ENCODE data around the gene GATAD2B. TPM values are rescaled to one million over a fixed set of nuclear protein-coding genes. Genes with fewer than 3 reads are reported as not detected.
A peak's percentile ranks its signal among the peaks of the same experiment; 100 is the strongest.

The GATAD2B gene
- total RNA-seq, 1 donor from 2014 or later: 48.4 TPM

GRCh38 chr1:153961421-153961820 is 38.6 kb upstream of the GATAD2B start:
- no peak overlapping the region for H2AFZ ChIP-seq (ENCODE audit: low read depth, low read length)
- H3K36me3 ChIP-seq (ENCODE audit: insufficient read depth, low read length): no peaks in the 10 kb centered on the region
- H3K36me3 Mint-ChIP-seq (ENCODE audit: low read depth, unreplicated experiment): peaks cover 9% of the 10 kb centered on the region
- no peaks in the 10 kb centered on the region for H3K27me3 Mint-ChIP-seq (ENCODE audit: low read depth, unreplicated experiment)
- TF ChIP-seq CTCF (IDR thresholded peaks at IDR 0.05; ENCODE audit: insufficient read depth, low read depth, low read length) (no peak), EZH2 (IDR thresholded peaks at IDR 0.05; ENCODE audit: insufficient read depth, low read length) (no peak)
- peaks cover 31% of the 10 kb centered on the region for H3K4me1 Mint-ChIP-seq (ENCODE audit: low read depth, unreplicated experiment)
- H3K9me3 Mint-ChIP-seq (ENCODE audit: unreplicated experiment): no peaks in the 10 kb centered on the region
- no peak overlapping the region for H3K27ac Mint-ChIP-seq (ENCODE audit: unreplicated experiment)
- FAIRE-seq: no peak
- H3K9ac ChIP-seq (ENCODE audit: low read length): peak overlapping the region; percentile 95
- H3K79me2 ChIP-seq (ENCODE audit: insufficient read depth, low read length): peaks cover 56% of the 10 kb centered on the region
- H3K4me2 ChIP-seq (ENCODE audit: low read length): peak overlapping the region; percentile 100
- H4K20me1 ChIP-seq (ENCODE audit: insufficient read depth, low read length): peaks cover 27% of the 10 kb centered on the region
- no peaks in the 10 kb centered on the region for H3K27me3 ChIP-seq (ENCODE audit: insufficient read depth, low read length)
- H3K4me1 ChIP-seq (ENCODE audit: insufficient read depth, low read length): peaks cover 31% of the 10 kb centered on the region
- H3K4me3 ChIP-seq (ENCODE audit: insufficient read depth, low read depth, low read length): peak overlapping the region; percentile 83
- peak overlapping the region; percentile 93 for H3K4me3 Mint-ChIP-seq (ENCODE audit: unreplicated experiment)
- H3K9me3 ChIP-seq (ENCODE audit: insufficient read depth, low read depth, low read length): no peaks in the 10 kb centered on the region
- no peak for DNase-seq (ENCODE audit: low read depth)
- H3K27ac ChIP-seq (ENCODE audit: low read depth, low read length): no peak overlapping the region

- no peak overlapping the region for H2AFZ ChIP-seq (ENCODE audit: low read depth, low read length)
- H3K79me2 ChIP-seq (ENCODE audit: insufficient read depth, low read length): peaks cover 63% of the 10 kb centered on the region
- DNase-seq (ENCODE audit: low read depth): no peak
- peaks cover 36% of the 10 kb centered on the region for H4K20me1 ChIP-seq (ENCODE audit: insufficient read depth, low read length)
- no peak for TF ChIP-seq CTCF (IDR thresholded peaks at IDR 0.05; ENCODE audit: insufficient read depth, low read depth, low read length)
- H3K27me3 ChIP-seq (ENCODE audit: insufficient read depth, low read length): no peaks in the 10 kb centered on the region
- no peak overlapping the region for H3K4me3 ChIP-seq (ENCODE audit: insufficient read depth, low read depth, low read length)
- H3K36me3 ChIP-seq (ENCODE audit: insufficient read depth, low read length): no peaks in the 10 kb centered on the region
- H3K36me3 Mint-ChIP-seq (ENCODE audit: low read depth, unreplicated experiment): peaks cover 9% of the 10 kb centered on the region
- no peak overlapping the region for H3K4me2 ChIP-seq (ENCODE audit: low read length)
- no peaks in the 10 kb centered on the region for H3K9me3 Mint-ChIP-seq (ENCODE audit: unreplicated experiment)
- peaks cover 34% of the 10 kb centered on the region for H3K4me1 Mint-ChIP-seq (ENCODE audit: low read depth, unreplicated experiment)
- H3K9ac ChIP-seq (ENCODE audit: low read length): no peak overlapping the region
- peak overlapping the region; percentile 58 for H3K27ac Mint-ChIP-seq (ENCODE audit: unreplicated experiment)
- H3K4me1 ChIP-seq (ENCODE audit: insufficient read depth, low read length): peaks cover 31% of the 10 kb centered on the region
- H3K4me3 Mint-ChIP-seq (ENCODE audit: unreplicated experiment): no peak overlapping the region
- H3K27me3 Mint-ChIP-seq (ENCODE audit: low read depth, unreplicated experiment): no peaks in the 10 kb centered on the region
- H3K27ac ChIP-seq (ENCODE audit: low read depth, low read length): no peak overlapping the region
- FAIRE-seq: no peak
- H3K9me3 ChIP-seq (ENCODE audit: insufficient read depth, low read depth, low read length): no peaks in the 10 kb centered on the region
Measured at GRCh38 chr1:153960206-153960605, 37.4 kb upstream of the GATAD2B start.

- Histone ChIP-seq H3K4me3 (ENCODE audit: insufficient read depth, low read depth, low read length) (no peak overlapping the region), H3K27me3 (ENCODE audit: insufficient read depth, low read length) (no peaks in the 10 kb centered on the region), H4K20me1 (ENCODE audit: insufficient read depth, low read length) (peaks cover 43% of the 10 kb centered on the region), H3K4me2 (ENCODE audit: low read length) (no peak overlapping the region), H3K9me3 (ENCODE audit: insufficient read depth, low read depth, low read length) (no peaks in the 10 kb centered on the region), H3K4me1 (ENCODE audit: insufficient read depth, low read length) (peaks cover 31% of the 10 kb centered on the region), H3K9ac (ENCODE audit: low read length) (no peak overlapping the region), H3K79me2 (ENCODE audit: insufficient read depth, low read length) (peaks cover 70% of the 10 kb centered on the region), H2AFZ (ENCODE audit: low read depth, low read length) (no peak overlapping the region), H3K36me3 (ENCODE audit: insufficient read depth, low read length) (no peaks in the 10 kb centered on the region), H3K27ac (ENCODE audit: low read depth, low read length) (no peak overlapping the region)
- DNase-seq (ENCODE audit: low read depth) (no peak), FAIRE-seq (no peak)
- no peaks in the 10 kb centered on the region for H3K9me3 Mint-ChIP-seq (ENCODE audit: unreplicated experiment)
- peak overlapping the region; percentile 99 for H3K4me3 Mint-ChIP-seq (ENCODE audit: unreplicated experiment)
- no peak for TF ChIP-seq EZH2 (IDR thresholded peaks at IDR 0.05; ENCODE audit: insufficient read depth, low read length)
- no peak for TF ChIP-seq CTCF (IDR thresholded peaks at IDR 0.05; ENCODE audit: insufficient read depth, low read depth, low read length)
- peaks cover 34% of the 10 kb centered on the region for H3K4me1 Mint-ChIP-seq (ENCODE audit: low read depth, unreplicated experiment)
- no peak overlapping the region for H3K27ac Mint-ChIP-seq (ENCODE audit: unreplicated experiment)
- H3K36me3 Mint-ChIP-seq (ENCODE audit: low read depth, unreplicated experiment): peaks cover 9% of the 10 kb centered on the region
- H3K27me3 Mint-ChIP-seq (ENCODE audit: low read depth, unreplicated experiment): no peaks in the 10 kb centered on the region
Measured at GRCh38 chr1:153959454-153959853, 36.7 kb upstream of the GATAD2B start.

All from astrocyte (in vitro differentiated cells and primary cell).